Neural crest cell (in vitro differentiated cells): ENCODE data around the gene ACAP3. TPM values are rescaled to one million over a fixed set of nuclear protein-coding genes. Genes with fewer than 3 reads are reported as not detected.

ENCODE experiments used
- DNase-seq: peaks from one replicate; pipeline ENCODE4 v3.0.0; 2021; ENCODE audit warnings: low read depth, mixed read lengths, low spot score
- H3K27ac Mint-ChIP-seq: one replicate; pipeline ENCODE4 v1.8.0; 2021; ENCODE audit warnings: mild to moderate bottlenecking, mixed read lengths; ENCODE audit not compliant: unreplicated experiment
- H3K27me3 Mint-ChIP-seq: 2 replicates; pipeline ENCODE4 v1.8.0; 2021; ENCODE audit warnings: low read depth, mild to moderate bottlenecking, mixed read lengths
- H3K36me3 Mint-ChIP-seq: 2 replicates; pipeline ENCODE4 v1.8.0; 2021; ENCODE audit warnings: low read depth, mild to moderate bottlenecking, mixed read lengths
- H3K4me1 Mint-ChIP-seq: 2 replicates; pipeline ENCODE4 v1.8.0; 2021; ENCODE audit warnings: mixed read lengths
- H3K4me3 Mint-ChIP-seq: one replicate; pipeline ENCODE4 v1.8.0; 2021; ENCODE audit warnings: mild to moderate bottlenecking, mixed read lengths
- H3K9me3 Mint-ChIP-seq: 2 replicates; pipeline ENCODE4 v1.8.0; 2021; ENCODE audit warnings: mixed read lengths
- total RNA-seq: library from RNA; stranded (reverse); gene quantifications from 2 replicates; pipeline ENCODE4 v1.2.1, GENCODE V29; 2021
- TF ChIP-seq, protein P1 (sequence below): fragments of 200-600 bp; sonication (generic); conservative IDR thresholded peaks from 2 replicates; pipeline ENCODE4 v1.5.0; 2021; ENCODE audit warnings: antibody characterized with exemption, mild to moderate bottlenecking

Gene ACAP3
- total RNA-seq, 1 donor from 2014 or later: 124 TPM

DNA sequence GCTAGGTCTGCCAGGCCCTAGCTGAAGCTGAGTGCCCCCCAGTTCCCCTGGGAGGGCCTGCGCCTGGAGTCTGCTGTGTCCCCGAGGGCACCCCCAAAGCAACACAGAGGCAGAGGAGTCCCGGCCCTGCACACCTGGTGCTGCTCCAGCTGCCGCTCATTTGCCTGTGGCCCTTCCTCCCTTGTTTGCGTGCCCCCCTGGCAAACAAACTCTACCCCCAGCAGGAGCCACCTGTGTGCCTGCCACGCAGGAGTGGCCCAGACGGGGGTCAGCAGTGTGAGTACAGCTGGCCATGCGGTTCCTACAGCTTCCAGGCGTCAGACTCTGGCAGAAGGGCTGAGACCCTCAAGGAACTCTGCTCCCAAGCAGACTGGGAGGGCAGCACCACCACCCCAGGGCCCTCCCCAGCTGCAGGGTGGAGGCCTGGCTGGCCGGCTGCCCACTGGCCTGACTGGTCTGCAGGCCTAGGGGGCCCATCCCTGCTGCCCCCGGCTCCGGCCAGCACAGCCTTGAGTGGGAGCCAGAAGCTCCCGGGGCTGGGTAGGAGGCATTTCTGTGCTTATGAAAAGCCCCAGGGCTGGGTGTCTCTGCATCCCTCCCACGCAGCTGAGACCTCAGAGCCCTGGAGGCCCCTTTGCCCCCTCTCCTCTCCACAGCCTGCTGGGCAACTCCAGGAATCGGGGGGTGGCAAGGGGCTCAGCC lies 22.8 kb upstream of the ACAP3 start:
- peak overlapping the region; percentile 71 for H3K27ac Mint-ChIP-seq
- H3K9me3 Mint-ChIP-seq: no peaks in the 10 kb centered on the region
- DNase-seq: no peak
- H3K4me3 Mint-ChIP-seq: peak overlapping the region; percentile 72
- TF ChIP-seq, protein P1, sequence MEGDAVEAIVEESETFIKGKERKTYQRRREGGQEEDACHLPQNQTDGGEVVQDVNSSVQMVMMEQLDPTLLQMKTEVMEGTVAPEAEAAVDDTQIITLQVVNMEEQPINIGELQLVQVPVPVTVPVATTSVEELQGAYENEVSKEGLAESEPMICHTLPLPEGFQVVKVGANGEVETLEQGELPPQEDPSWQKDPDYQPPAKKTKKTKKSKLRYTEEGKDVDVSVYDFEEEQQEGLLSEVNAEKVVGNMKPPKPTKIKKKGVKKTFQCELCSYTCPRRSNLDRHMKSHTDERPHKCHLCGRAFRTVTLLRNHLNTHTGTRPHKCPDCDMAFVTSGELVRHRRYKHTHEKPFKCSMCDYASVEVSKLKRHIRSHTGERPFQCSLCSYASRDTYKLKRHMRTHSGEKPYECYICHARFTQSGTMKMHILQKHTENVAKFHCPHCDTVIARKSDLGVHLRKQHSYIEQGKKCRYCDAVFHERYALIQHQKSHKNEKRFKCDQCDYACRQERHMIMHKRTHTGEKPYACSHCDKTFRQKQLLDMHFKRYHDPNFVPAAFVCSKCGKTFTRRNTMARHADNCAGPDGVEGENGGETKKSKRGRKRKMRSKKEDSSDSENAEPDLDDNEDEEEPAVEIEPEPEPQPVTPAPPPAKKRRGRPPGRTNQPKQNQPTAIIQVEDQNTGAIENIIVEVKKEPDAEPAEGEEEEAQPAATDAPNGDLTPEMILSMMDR: no peak
- peaks cover 5% of the 10 kb centered on the region for H3K4me1 Mint-ChIP-seq
- peaks cover 2% of the 10 kb centered on the region for H3K36me3 Mint-ChIP-seq
- H3K27me3 Mint-ChIP-seq: no peaks in the 10 kb centered on the region

DNA sequence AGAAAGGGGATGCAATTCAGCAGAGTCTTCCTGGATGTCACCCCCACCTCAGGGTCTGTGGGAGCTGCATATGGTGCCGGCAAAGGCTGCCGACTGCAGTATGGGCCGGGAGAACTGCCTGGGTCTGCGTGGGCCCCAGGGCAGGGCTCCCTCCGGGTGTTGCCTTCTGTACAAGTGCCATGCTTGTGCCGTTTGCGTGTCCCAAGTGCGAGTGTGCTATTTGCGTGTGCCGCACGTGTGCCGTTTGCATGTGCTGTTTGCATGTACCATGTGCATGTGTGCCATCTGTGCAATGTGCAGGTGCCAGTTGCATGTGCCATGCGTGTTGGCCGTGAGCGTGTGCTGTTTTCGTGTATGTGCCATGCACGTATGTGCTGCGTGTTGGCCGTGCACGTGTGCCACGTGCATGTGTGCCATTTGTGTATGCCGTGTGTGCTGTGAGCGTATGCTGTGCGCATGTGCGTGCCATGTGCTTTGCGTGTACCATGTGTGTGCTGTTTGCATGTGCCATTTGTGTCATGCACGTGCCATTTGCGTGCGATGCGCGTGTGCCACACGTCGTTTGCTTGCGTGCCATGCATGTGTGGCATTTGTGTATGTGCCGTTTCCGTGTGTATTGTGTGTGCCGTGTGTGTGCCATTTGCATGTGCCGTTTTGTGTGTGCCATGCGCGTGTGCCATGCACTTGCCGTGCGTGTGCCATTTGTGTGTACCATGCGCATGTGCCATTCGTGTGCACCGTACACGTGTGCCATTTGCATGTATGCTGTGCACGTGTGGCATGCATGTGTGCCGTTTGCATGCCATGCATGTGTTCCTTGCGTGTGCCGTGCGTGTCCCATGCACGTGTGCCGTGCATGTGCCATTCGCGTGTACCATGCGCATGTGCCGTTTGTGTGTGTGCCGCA lies 21.8 kb upstream of the ACAP3 start:
- H3K36me3 Mint-ChIP-seq: peaks cover 2% of the 10 kb centered on the region
- TF ChIP-seq, protein P1: no peak
- H3K27me3 Mint-ChIP-seq: no peaks in the 10 kb centered on the region
- H3K4me1 Mint-ChIP-seq: peaks cover 5% of the 10 kb centered on the region
- no peak overlapping the region for H3K27ac Mint-ChIP-seq
- DNase-seq: no peak
- H3K4me3 Mint-ChIP-seq: peak overlapping the region; percentile 69
- no peaks in the 10 kb centered on the region for H3K9me3 Mint-ChIP-seq

DNA sequence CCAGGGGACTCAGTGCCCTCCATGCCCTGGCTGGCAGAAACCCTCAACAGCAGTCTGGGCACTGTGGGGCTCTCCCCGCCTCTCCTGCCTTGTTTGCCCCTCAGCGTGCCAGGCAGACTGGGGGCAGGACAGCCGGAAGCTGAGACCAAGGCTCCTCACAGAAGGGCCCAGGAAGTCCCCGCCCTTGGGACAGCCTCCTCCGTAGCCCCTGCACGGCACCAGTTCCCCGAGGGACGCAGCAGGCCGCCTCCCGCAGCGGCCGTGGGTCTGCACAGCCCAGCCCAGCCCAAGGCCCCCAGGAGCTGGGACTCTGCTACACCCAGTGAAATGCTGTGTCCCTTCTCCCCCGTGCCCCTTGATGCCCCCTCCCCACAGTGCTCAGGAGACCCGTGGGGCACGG lies 20.5 kb upstream of the ACAP3 start:
- H3K4me1 Mint-ChIP-seq: peaks cover 11% of the 10 kb centered on the region
- no peaks in the 10 kb centered on the region for H3K27me3 Mint-ChIP-seq
- no peak for DNase-seq
- no peak overlapping the region for H3K4me3 Mint-ChIP-seq
- H3K36me3 Mint-ChIP-seq: peaks cover 2% of the 10 kb centered on the region
- H3K9me3 Mint-ChIP-seq: no peaks in the 10 kb centered on the region
- no peak overlapping the region for H3K27ac Mint-ChIP-seq
- TF ChIP-seq, protein P1: no peak

DNA sequence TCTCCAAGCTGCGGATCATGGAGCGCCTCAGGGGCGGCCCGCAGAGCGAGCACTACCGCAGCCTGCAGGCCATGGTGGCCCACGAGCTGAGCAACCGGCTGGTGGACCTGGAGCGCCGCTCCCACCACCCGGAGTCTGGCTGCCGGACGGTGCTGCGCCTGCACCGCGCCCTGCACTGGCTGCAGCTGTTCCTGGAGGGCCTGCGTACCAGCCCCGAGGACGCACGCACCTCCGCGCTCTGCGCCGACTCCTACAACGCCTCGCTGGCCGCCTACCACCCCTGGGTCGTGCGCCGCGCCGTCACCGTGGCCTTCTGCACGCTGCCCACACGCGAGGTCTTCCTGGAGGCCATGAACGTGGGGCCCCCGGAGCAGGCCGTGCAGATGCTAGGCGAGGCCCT lies 19.6 kb upstream of the ACAP3 start:
- TF ChIP-seq, protein P1: no peak
- Mint-ChIP-seq H3K27ac (no peak overlapping the region), H3K4me3 (no peak overlapping the region), H3K27me3 (no peaks in the 10 kb centered on the region), H3K4me1 (peaks cover 12% of the 10 kb centered on the region), H3K36me3 (peaks cover 2% of the 10 kb centered on the region), H3K9me3 (no peaks in the 10 kb centered on the region)
- DNase-seq: no peak

DNA sequence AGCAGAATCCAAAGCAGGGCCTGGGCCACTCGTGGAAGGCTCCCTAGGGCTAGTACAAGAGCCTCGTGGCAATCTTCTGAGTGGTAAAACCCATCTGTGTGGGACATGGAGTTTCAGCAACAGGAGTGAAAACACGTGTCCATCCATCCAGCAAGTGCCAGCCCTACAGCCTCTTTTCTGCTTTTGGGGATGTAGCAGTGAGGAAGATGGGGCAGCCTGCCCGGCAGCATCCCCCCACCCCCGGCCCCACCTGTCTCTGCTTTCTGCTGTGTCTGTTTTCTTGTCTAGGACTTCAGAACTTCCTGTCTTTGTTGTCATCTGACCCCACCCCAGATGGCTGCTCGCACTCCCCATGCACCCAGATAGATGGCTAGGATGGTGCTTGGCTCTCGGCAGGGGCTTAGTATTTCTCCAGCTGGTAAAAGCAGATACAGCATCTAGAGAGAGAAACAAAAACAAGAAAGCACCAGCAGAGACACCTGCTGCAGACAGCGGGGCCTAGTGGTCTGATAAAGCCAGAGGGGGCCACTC lies 18.4 kb upstream of the ACAP3 start:
- Mint-ChIP-seq H3K27me3 (no peaks in the 10 kb centered on the region), H3K9me3 (no peaks in the 10 kb centered on the region), H3K4me3 (peak overlapping the region; percentile 70), H3K27ac (no peak overlapping the region), H3K4me1 (peaks cover 15% of the 10 kb centered on the region), H3K36me3 (peaks cover 2% of the 10 kb centered on the region)
- DNase-seq: no peak
- TF ChIP-seq, protein P1: no peak
